HG02571 (cell line): ENCODE data around the gene SERPINB1.
"Not testable (repeated sequence)": the region's sequence is repeated elsewhere in the genome, so short reads cannot be mapped to it uniquely, and the experiment has no call there.

Experiments
- ATAC-seq: cut with Tn5 transposase; IDR thresholded peaks from one replicate; pipeline ENCODE4 v1.9.1; 2021; ENCODE audit warnings: mild to moderate bottlenecking, moderate library complexity; ENCODE audit not compliant: unreplicated experiment

Gene SERPINB1

GRCh38 chr6:2841264-2842138, at the start of gene SERPINB1:
Gene SERPINB1, minus strand, starts transcription at chr6:2841863. Its CDS starts 1,277 bp downstream, at chr6:2840586.
- ATAC-seq, result peak; percentile 65

- ATAC-seq, result no peak
Observed at GRCh38 chr6:2890976-2891767, 49.5 kb upstream of the SERPINB1 start.

DNA sequence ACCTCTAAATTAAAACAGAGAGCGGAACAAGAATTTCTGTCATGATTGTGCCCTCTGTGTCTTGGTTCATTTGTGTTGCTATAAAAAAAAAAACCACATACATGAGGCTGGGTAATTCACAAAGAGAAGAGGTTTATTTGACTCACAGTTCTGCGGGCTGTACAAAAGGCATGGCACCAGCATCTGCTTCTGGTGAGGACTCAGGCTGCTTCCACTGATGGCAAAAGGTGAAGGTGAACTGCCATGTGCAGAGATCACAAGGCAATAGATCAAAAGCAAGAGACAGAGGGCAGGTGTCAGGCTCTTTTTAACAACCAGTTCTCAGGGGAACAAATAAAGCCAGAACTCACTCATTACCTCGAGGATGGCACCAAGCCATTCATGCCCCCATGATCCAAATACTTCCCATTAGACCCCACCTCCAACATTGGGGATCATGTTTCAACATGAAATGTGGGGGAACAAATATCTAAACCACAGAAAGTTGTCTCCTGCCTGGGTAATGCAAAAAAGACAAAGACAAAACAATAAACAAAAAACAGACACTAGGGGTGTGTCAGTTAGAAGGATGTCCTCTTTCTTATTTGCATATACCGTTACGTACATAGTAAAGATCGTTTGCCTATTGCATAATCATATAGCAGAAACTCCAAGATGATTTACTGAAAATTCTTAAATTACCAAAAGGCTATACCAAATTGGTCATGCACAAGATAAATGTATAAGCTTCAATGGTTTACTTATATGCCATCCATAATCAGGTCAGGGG, 44.5 kb upstream of the SERPINB1 start:
- ATAC-seq, result no peak

- no peak for ATAC-seq
Observed at GRCh38 chr6:2884804-2885203, 43.1 kb upstream of the SERPINB1 start.

GRCh38 chr6:2883673-2884072, 42.0 kb upstream of the SERPINB1 start:
- no peak for ATAC-seq

- no peak for ATAC-seq
Observed at GRCh38 chr6:2881423-2881822, 39.8 kb upstream of the SERPINB1 start.

DNA sequence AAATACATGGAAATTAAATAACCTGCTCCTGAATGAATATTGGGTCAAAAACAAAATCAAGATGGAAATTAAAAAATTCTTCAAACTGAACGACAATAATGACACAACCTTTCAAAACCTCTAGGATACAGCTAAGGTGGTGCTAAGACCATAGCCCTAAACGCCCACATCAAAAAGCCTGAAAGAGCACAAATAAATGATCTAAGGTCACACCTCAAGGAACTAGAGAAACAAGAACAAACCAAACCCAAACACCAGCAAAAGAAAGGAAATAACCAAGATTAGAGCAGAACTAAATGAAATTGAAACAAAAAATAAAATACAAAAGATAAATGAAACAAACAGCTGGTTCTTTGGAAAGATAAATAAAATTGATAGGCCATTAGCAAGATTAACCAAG, 38.5 kb upstream of the SERPINB1 start:
- ATAC-seq, result not testable (repeated sequence)

DNA sequence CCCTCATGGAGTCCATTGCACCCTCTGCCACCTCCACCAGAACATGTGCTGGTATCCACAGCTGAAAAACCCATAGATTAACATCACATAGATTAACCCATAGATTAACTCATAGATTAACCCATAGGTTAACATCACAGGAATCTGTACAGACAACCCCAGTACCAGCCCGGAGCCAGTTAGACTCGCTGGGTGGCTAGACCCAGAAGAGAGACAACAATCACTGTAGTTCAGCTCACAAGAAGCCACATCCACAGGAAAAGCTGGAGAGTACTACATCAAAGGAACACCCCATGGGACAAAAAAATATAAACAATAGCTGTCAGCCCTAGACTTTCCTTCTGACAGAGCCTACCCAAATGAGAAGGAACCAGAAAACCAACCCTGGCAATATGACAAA, 36.3 kb upstream of the SERPINB1 start:
- no peak for ATAC-seq

DNA sequence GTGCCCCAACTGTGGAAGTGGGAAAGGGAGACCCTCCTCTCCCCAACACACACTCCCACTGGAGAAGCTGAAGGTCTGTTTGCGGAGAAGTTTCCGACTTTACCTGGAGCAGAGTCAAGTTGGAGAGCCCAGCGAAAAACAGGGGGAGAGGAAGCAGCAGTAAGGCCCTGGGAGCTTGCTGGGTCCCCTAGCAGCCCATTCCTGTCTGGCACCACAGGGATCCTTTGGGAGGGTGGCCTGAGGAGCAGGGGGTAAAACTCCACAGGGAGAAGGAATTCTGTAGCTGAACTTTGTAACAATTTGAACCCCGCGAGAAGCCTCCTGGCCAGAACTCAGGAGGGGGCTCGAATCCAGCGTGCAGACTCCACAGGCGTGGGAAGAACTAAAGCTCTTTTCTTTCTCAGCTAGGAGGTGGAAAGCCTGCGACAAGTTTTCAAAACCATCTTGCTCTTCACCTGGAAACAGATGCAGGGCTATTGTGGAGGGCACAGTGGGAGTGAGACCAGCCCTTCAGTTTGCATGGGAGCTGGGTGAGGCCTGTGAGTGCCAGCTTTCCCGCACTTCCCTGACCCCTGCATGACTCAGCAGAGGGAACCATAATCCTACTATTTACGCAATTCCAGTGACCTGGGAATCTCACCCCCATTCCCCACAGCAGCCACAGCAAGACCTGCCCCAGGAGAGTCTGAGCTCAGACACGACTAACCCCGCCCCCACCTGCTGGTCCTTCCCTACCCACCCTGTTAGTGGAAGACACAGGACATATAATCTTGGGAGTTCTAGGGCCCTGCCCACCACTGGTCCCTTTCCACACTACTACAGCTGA, 35.6 kb upstream of the SERPINB1 start:
- no peak for ATAC-seq

GRCh38 chr6:2876210-2877056, 34.8 kb upstream of the SERPINB1 start:
- ATAC-seq, result no peak

- no peak for ATAC-seq
Observed at GRCh38 chr6:2875359-2876191, 33.9 kb upstream of the SERPINB1 start.

DNA sequence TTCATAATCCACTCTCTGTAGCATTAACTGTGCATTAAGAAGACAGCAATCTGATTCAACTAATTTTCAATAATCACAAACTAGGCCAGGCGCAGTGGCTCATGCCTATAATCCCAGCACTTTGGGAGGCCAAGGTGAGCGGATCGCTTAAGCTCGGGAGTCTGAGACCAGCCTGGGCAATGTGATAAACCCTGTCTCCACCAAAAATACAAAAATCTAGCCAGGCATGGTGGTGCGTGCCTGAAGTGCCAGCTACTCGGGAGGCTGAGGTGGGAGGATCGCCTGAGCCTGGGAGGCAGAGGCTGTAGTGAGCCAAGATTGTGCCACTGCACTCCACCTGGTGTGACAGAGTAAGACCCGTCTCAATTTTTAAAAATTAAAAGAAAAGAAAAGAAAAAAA, 32.0 kb upstream of the SERPINB1 start:
- ATAC-seq, result no peak

DNA sequence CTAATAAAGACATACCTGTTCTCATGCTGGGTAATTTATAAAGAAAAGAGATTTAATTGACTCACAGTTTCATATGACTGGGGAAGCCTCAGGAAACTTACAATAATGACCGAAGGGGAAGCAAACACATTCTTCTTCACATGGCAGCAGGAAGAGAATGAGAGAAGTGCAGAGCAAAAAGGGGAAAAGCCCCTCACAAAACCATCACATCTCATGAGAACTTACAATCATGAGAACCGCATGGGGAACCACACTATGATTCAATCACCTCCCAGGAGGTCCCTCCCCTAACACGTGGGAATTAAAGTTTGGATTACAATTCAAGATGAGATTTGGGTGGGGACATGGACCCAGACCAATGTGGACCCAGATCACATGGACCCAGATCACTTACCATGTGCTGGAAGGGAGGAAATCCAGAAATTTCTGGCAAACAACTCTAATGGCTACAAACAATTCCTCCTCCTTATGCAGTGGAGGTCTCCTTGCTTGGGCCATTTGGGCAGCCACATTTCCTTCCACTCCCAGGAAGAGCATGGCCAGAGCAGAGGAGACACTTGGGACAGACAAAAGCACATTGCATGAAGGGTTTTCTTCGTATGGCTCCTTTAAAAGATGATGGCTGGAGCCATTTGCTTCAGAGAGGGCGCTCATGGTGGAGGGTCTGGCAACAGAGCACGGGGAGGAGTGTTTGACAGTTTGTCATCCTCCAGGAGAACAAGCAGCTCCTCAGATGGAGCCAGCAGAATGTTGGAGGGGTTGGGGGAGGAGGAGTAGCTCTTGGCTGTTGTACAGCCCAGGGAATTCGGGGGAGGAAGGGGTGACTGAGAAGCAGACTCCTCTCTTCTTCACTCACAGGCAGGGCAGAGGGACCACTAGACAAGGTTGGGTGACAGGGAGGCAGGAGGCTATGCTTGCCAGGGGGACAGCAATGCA, 31.0 kb upstream of the SERPINB1 start:
- ATAC-seq, result no peak

GRCh38 chr6:2871953-2872352, 30.3 kb upstream of the SERPINB1 start:
- no peak for ATAC-seq

GRCh38 chr6:2871102-2871501, 29.4 kb upstream of the SERPINB1 start:
- no peak for ATAC-seq

- no peak for ATAC-seq
Observed at GRCh38 chr6:2870046-2870636, 28.5 kb upstream of the SERPINB1 start.

DNA sequence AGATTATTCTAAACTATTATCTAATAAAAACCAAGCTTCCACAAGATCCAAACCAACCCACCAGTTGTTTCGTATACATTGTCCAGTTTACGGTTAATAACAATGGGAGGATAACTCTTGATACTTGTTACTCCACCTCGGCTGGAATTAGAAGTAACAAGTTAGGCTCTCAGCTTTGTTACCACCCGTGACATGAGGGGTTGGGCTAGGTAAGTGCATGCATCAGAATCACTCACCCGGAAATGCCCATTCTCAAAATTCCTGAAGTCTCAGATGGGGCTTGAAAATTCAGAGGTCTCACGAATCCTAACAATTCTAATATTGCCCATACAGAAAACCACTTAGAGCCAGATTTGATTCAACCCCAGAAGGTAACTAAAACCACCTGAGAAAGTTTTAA, 27.0 kb upstream of the SERPINB1 start:
- no peak for ATAC-seq
